HEK293 (cell line): ENCODE results near the gene AIFM1.

ENCODE experiments used
- CTCF ChIA-PET: fragments of 350-600 bp; formaldehyde crosslinking; extraction: SDS; loops from one replicate; lab custom pipeline; 2021; ENCODE audit warnings: antibody characterized with exemption; lab: Yijun Ruan, JAX
- POLR2A ChIA-PET: fragments of 300-600 bp; formaldehyde crosslinking; extraction: SDS; loops from one replicate; lab custom pipeline; 2020; ENCODE audit warnings: antibody characterized with exemption, inconsistent platforms; lab: Yijun Ruan, JAX
- H3K27ac ChIP-seq: fragments of 200-500 bp; sonication (Bioruptor generic); 2 replicates; pipeline ENCODE4 v1.5.1; 2014; ENCODE audit warnings: low read depth, low read length, control low read depth, inconsistent platforms; ENCODE audit errors: extremely low read depth
- H3K36me3 ChIP-seq, 2 experiments: fragments of 200-500 bp in 1 of 2; sonication (Bioruptor generic) in 1 of 2; 1 replicate in 1 of 2; 2 replicates in 1 of 2; pipeline ENCODE4 v1.5.1; 2014 to 2017; ENCODE audit warnings: inconsistent platforms in 2 of 2, low read length in 2 of 2; ENCODE audit not compliant: control insufficient read depth in 2 of 2, insufficient read depth in 1 of 2
- H3K4me1 ChIP-seq: fragments of 200-500 bp; sonication (Bioruptor generic); 2 replicates; pipeline ENCODE4 v1.5.1; 2014; ENCODE audit warnings: mild to moderate bottlenecking, low read length, inconsistent platforms; ENCODE audit not compliant: control insufficient read depth, insufficient read depth
- H3K4me3 ChIP-seq: 2 replicates; pipeline ENCODE4 v1.5.1; 2011; ENCODE audit warnings: low read depth, mild to moderate bottlenecking, control low read depth, low read length, moderate library complexity
- H3K9me3 ChIP-seq: fragments of 200-500 bp; sonication (Bioruptor generic); 2 replicates; pipeline ENCODE4 v1.5.1; 2014; ENCODE audit warnings: low read depth, low read length, inconsistent platforms; ENCODE audit not compliant: control insufficient read depth, insufficient read depth
- PATZ1 ChIP-seq: fragments of 450-650 bp; formaldehyde crosslinking; IDR thresholded peaks from 2 replicates; pipeline ENCODE4 v1.5.1; 2016; ENCODE audit warnings: missing biosample characterization, missing genetic modification characterization
- PRDM1 ChIP-seq: fragments of 450-650 bp; formaldehyde crosslinking; IDR thresholded peaks from 2 replicates; pipeline ENCODE4; 2016; ENCODE audit warnings: missing biosample characterization, missing genetic modification characterization
- REST ChIP-seq: fragments of 450-650 bp; formaldehyde crosslinking; IDR thresholded peaks from 2 replicates; pipeline ENCODE4 v1.5.1; 2016; ENCODE audit warnings: missing biosample characterization, missing genetic modification characterization
- TCF7L2 ChIP-seq: IDR thresholded peaks from 2 replicates; pipeline ENCODE4 v1.6.1; 2011; ENCODE audit warnings: low read depth, mild to moderate bottlenecking, inconsistent platforms, low read length, moderate library complexity, borderline replicate concordance
- ZBTB17 ChIP-seq: fragments of 450-650 bp; formaldehyde crosslinking; IDR thresholded peaks from 2 replicates; pipeline ENCODE4 v1.5.1; 2016; ENCODE audit warnings: missing biosample characterization, missing genetic modification characterization
- ZBTB20 ChIP-seq: fragments of 450-650 bp; formaldehyde crosslinking; IDR thresholded peaks from 2 replicates; pipeline ENCODE4 v1.5.1; 2016; ENCODE audit warnings: missing biosample characterization, missing genetic modification characterization
- ZNF26 ChIP-seq: fragments of 450-650 bp; formaldehyde crosslinking; IDR thresholded peaks from 2 replicates; pipeline ENCODE4 v1.5.1; 2016; ENCODE audit warnings: missing biosample characterization, missing genetic modification characterization
- ZNF514 ChIP-seq: fragments of 450-650 bp; formaldehyde crosslinking; IDR thresholded peaks from 2 replicates; pipeline ENCODE4 v1.5.1; 2016; ENCODE audit warnings: missing biosample characterization, missing genetic modification characterization
- ZNF558 ChIP-seq: fragments of 450-650 bp; formaldehyde crosslinking; IDR thresholded peaks from 2 replicates; pipeline ENCODE4 v1.5.1; 2016; ENCODE audit warnings: missing biosample characterization, missing genetic modification characterization
- ZNF747 ChIP-seq: fragments of 450-650 bp; formaldehyde crosslinking; IDR thresholded peaks from 2 replicates; pipeline ENCODE4 v1.5.1; 2016; ENCODE audit warnings: missing biosample characterization, missing genetic modification characterization
- TF ChIP-seq, protein P1 (sequence below): fragments of 450-650 bp; formaldehyde crosslinking; IDR thresholded peaks from 2 replicates; pipeline ENCODE4 v1.5.1; 2017; ENCODE audit warnings: missing biosample characterization, missing genetic modification characterization

Gene AIFM1

GRCh38 chrX:130118441-130119311 lies 47.0 kb downstream of the AIFM1 start:
- H3K36me3 ChIP-seq, result no peaks in the 10 kb centered on the region
- ChIA-PET POLR2A (no interaction called here), CTCF (interaction anchor here (0.9 to 1.7 kb wide), 4 partner anchors 10 to 58 kb away, joined by 3 to 7 read pairs (median 4); no protein-coding TSS in a partner anchor)
- H3K4me3 ChIP-seq, result no peak overlapping the region
- 0 out of 2 replicates have a peak, but pooled peaks have one; percentile 19 for TF ChIP-seq PATZ1 (tag by site-specific recombination)
- TF ChIP-seq PRDM1, result no peak
- TF ChIP-seq ZBTB20, result peak; percentile 49; the same call in 1 of the 2 replicates
- no peak for TF ChIP-seq TCF7L2
- no peak for TF ChIP-seq ZNF558 (tag by site-specific recombination)
- TF ChIP-seq ZBTB17 (tag by site-specific recombination), result 0 out of 2 replicates have a peak, but pooled peaks have one; percentile 25
- TF ChIP-seq, protein P1, sequence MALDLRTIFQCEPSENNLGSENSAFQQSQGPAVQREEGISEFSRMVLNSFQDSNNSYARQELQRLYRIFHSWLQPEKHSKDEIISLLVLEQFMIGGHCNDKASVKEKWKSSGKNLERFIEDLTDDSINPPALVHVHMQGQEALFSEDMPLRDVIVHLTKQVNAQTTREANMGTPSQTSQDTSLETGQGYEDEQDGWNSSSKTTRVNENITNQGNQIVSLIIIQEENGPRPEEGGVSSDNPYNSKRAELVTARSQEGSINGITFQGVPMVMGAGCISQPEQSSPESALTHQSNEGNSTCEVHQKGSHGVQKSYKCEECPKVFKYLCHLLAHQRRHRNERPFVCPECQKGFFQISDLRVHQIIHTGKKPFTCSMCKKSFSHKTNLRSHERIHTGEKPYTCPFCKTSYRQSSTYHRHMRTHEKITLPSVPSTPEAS (tag by site-specific recombination), result peak; percentile 32; the same call in 1 of the 2 replicates
- peak; percentile 10; the same call in 1 of the 2 replicates for TF ChIP-seq ZNF26
- TF ChIP-seq ZNF514, result no peak
- no peak overlapping the region for H3K27ac ChIP-seq
- no peaks in the 10 kb centered on the region; the same call in 1 of the 2 replicates for H3K4me1 ChIP-seq
- no peaks in the 10 kb centered on the region for H3K9me3 ChIP-seq

DNA sequence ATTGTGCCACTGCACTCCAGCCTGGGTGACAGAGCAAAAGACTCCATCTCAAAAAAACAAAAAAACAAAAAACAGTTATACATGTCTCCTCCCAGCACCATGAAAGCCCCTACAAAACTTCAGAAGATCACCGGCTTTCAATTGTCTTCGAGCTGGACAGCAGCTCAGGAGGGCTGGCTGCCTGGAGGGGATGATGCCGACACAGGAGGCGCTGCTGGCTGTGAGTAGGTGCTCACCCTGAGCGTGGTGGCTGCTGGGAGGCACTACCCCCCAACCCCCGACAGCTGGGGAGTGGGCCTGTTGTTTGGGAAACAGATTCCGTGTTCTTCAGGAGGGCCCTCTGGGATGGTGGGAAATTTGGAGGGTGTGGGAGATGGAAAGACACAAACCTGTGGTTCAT lies 48.5 kb downstream of the AIFM1 start:
- TF ChIP-seq ZNF747 (tag by site-specific recombination), result no peak
- TF ChIP-seq REST (tag by site-specific recombination), result peak; percentile 77
- CTCF ChIA-PET, result interaction anchor here (0.6 to 1.1 kb wide), 3 partner anchors 8 to 308 kb away, joined by 3 read pairs; no protein-coding TSS in a partner anchor
- no peaks in the 10 kb centered on the region for H3K36me3 ChIP-seq
- no peaks in the 10 kb centered on the region for H3K9me3 ChIP-seq
- no peaks in the 10 kb centered on the region; the same call in 1 of the 2 replicates for H3K4me1 ChIP-seq
- POLR2A ChIA-PET, result interaction anchor here (0.7 to 0.8 kb wide), 2 partner anchors 12 to 48 kb away, joined by 3 read pairs; partner anchors contain the start of gene AIFM1
- H3K4me3 ChIP-seq, result no peak overlapping the region
- H3K27ac ChIP-seq, result no peak overlapping the region
